Thyroid gland (tissue), 4 donors: Measurements from ENCODE around the gene DTX3L.

Experiments used
- CTCF ChIP-seq, 6 experiments: fragments of 200-600 bp in 3 of 6; fragments of 450-650 bp in 3 of 6; sonication (generic) in 3 of 6; IDR thresholded peaks; one replicate each; pipeline ENCODE4 v1.5.1; 2016 to 2019; ENCODE audit warnings: antibody characterized with exemption in 6 of 6, mild to moderate bottlenecking in 2 of 6, inconsistent platforms in 1 of 6, moderate library complexity in 1 of 6
- POLR2A ChIP-seq, 2 donors: fragments of 450-650 bp; IDR thresholded peaks; one replicate each; pipeline ENCODE4 v1.6.1; 2017; ENCODE audit warnings: antibody characterized with exemption in 2 of 2, mild to moderate bottlenecking in 2 of 2, moderate library complexity in 1 of 2

- TF ChIP-seq CTCF (IDR thresholded peaks at IDR 0.05) (no peak), POLR2A (IDR thresholded peaks at IDR 0.05) (no peak)
Observed at GRCh38 chr3:122608916-122609315, 44.8 kb downstream of the DTX3L start.
